SK-N-SH treated with all-trans-retinoic acid at 6 μM for 48 hours (cell line): ENCODE measurements around the gene MARVELD1.

Source experiments
- ATAC-seq: fragments of 200-7000 bp; cut with Tn5 transposase; 3 replicates; pipeline ENCODE4 v1.9.1; 2020; ENCODE audit warnings: mild to moderate bottlenecking, moderate library complexity
- ARNTL ChIP-seq: fragments of 450-650 bp; formaldehyde crosslinking; IDR thresholded peaks from 2 replicates; pipeline ENCODE4 v1.5.0; 2020; ENCODE audit warnings: low read depth, mild to moderate bottlenecking, moderate library complexity, borderline replicate concordance
- BACH2 ChIP-seq: fragments of 250-450 bp; sonication (Bioruptor Pico); IDR thresholded peaks from 2 replicates; pipeline ENCODE4 v1.9.0; 2021; ENCODE audit warnings: mild to moderate bottlenecking, borderline replicate concordance
- CREB5 ChIP-seq: fragments of 250-450 bp; sonication (Bioruptor Pico); IDR thresholded peaks from 2 replicates; pipeline ENCODE4 v1.5.1; 2020; ENCODE audit warnings: low read depth, mild to moderate bottlenecking, moderate library complexity
- CSDC2 ChIP-seq: fragments of 250-450 bp; sonication (Bioruptor Pico); IDR thresholded peaks from 2 replicates; pipeline ENCODE4 v1.5.0; 2020; ENCODE audit warnings: mild to moderate bottlenecking, moderate library complexity
- CSRNP3 ChIP-seq: fragments of 250-450 bp; sonication (Bioruptor Pico); IDR thresholded peaks from 2 replicates; pipeline ENCODE4 v1.5.1; 2021; ENCODE audit warnings: mild to moderate bottlenecking, moderate library complexity
- ESRRG ChIP-seq: fragments of 250-450 bp; sonication (Bioruptor Pico); IDR thresholded peaks from 2 replicates; pipeline ENCODE4 v1.6.1; 2021; ENCODE audit warnings: mild to moderate bottlenecking
- GLIS3 ChIP-seq: fragments of 250-450 bp; sonication (Bioruptor Pico); IDR thresholded peaks from 2 replicates; pipeline ENCODE4 v1.5.0; 2020; ENCODE audit warnings: mild to moderate bottlenecking, moderate library complexity
- ISL1 ChIP-seq: fragments of 250-450 bp; sonication (Bioruptor Pico); IDR thresholded peaks from 2 replicates; pipeline ENCODE4 v2.1.2; 2022; ENCODE audit warnings: mild to moderate bottlenecking, moderate library complexity
- OSR1 ChIP-seq: fragments of 250-450 bp; sonication (Bioruptor Pico); IDR thresholded peaks from 2 replicates; pipeline ENCODE4 v1.8.0; 2022; ENCODE audit warnings: moderate library complexity, mild to moderate bottlenecking, inconsistent platforms
- PATZ1 ChIP-seq: fragments of 250-450 bp; sonication (Bioruptor Pico); IDR thresholded peaks from 2 replicates; pipeline ENCODE4 v1.8.0; 2020; ENCODE audit warnings: mild to moderate bottlenecking, moderate library complexity, borderline replicate concordance
- PPARA ChIP-seq: fragments of 250-450 bp; sonication (Bioruptor Pico); IDR thresholded peaks from 2 replicates; pipeline ENCODE4 v1.5.0; 2020; ENCODE audit warnings: mild to moderate bottlenecking, borderline replicate concordance
- RARB ChIP-seq: fragments of 250-450 bp; sonication (Bioruptor Pico); IDR thresholded peaks from 2 replicates; pipeline ENCODE4 v1.8.0; 2021; ENCODE audit warnings: mild to moderate bottlenecking, moderate library complexity
- SNAI2 ChIP-seq: fragments of 250-450 bp; sonication (Bioruptor Pico); IDR thresholded peaks from 2 replicates; pipeline ENCODE4 v1.5.0; 2020; ENCODE audit warnings: mild to moderate bottlenecking, moderate library complexity
- TCF4 ChIP-seq: fragments of 250-450 bp; sonication (Bioruptor Pico); IDR thresholded peaks from 2 replicates; pipeline ENCODE4 v1.8.0; 2021; ENCODE audit warnings: mild to moderate bottlenecking, moderate library complexity, borderline replicate concordance
- TOX ChIP-seq: fragments of 250-450 bp; sonication (Bioruptor Pico); IDR thresholded peaks from 2 replicates; pipeline ENCODE4 v1.8.0; 2021; ENCODE audit warnings: mild to moderate bottlenecking, moderate library complexity, borderline replicate concordance
- TSHZ2 ChIP-seq: fragments of 250-450 bp; sonication (Bioruptor Pico); IDR thresholded peaks from 2 replicates; pipeline ENCODE4 v1.5.0; 2020; ENCODE audit warnings: mild to moderate bottlenecking, moderate library complexity
- ZC3H10 ChIP-seq: fragments of 250-450 bp; sonication (Bioruptor Pico); IDR thresholded peaks from 2 replicates; pipeline ENCODE4 v1.5.1; 2021; ENCODE audit warnings: mild to moderate bottlenecking, moderate library complexity
- ZFP3 ChIP-seq: fragments of 250-450 bp; sonication (Bioruptor Pico); IDR thresholded peaks from 2 replicates; pipeline ENCODE4 v1.5.0; 2020; ENCODE audit warnings: mild to moderate bottlenecking, moderate library complexity
- ZFP30 ChIP-seq: fragments of 450-650 bp; formaldehyde crosslinking; IDR thresholded peaks from 2 replicates; pipeline ENCODE4 v1.5.0; 2022; ENCODE audit warnings: mild to moderate bottlenecking, moderate library complexity
- ZNF565 ChIP-seq: fragments of 450-650 bp; formaldehyde crosslinking; conservative IDR thresholded peaks from 2 replicates; pipeline ENCODE4 v1.5.0; 2020; ENCODE audit warnings: low read depth, mild to moderate bottlenecking, moderate library complexity
- ZNF70 ChIP-seq: fragments of 450-650 bp; formaldehyde crosslinking; IDR thresholded peaks from 2 replicates; pipeline ENCODE4 v1.5.0; 2020; ENCODE audit warnings: mild to moderate bottlenecking, moderate library complexity
- ZNF8 ChIP-seq: fragments of 450-650 bp; formaldehyde crosslinking; IDR thresholded peaks from 2 replicates; pipeline ENCODE4 v1.5.0; 2020; ENCODE audit warnings: mild to moderate bottlenecking, moderate library complexity

MARVELD1 gene

GRCh38 chr10:97705006-97705670, 8.4 kb upstream of the MARVELD1 start:
- TF ChIP-seq GLIS3 (CRISPR knock-in tag) (no peak), RARB (CRISPR knock-in tag) (no peak), ISL1 (CRISPR knock-in tag) (no peak), CREB5 (CRISPR knock-in tag) (no peak), OSR1 (CRISPR knock-in tag) (no peak), ZFP3 (no peak), TSHZ2 (CRISPR knock-in tag) (no peak), ZFP30 (CRISPR knock-in tag) (no peak), ESRRG (CRISPR knock-in tag) (no peak), PPARA (CRISPR knock-in tag) (no peak), ARNTL (CRISPR knock-in tag) (no peak), TCF4 (no peak), ZC3H10 (CRISPR knock-in tag) (no peak), CSRNP3 (no peak), ZNF70 (CRISPR knock-in tag) (no peak), CSDC2 (CRISPR knock-in tag) (no peak), ZNF565 (CRISPR knock-in tag) (no peak), ZNF8 (CRISPR knock-in tag) (no peak), BACH2 (CRISPR knock-in tag) (no peak), SNAI2 (CRISPR knock-in tag) (no peak)
- ATAC-seq = no peak

GRCh38 chr10:97707134-97707861, 6.2 kb upstream of the MARVELD1 start:
- no peak for ATAC-seq
- TF ChIP-seq CREB5 (CRISPR knock-in tag) (no peak), CSRNP3 (no peak), TSHZ2 (CRISPR knock-in tag) (no peak), PPARA (CRISPR knock-in tag) (no peak), TOX (CRISPR knock-in tag) (no peak), BACH2 (CRISPR knock-in tag) (no peak), ZFP30 (CRISPR knock-in tag) (no peak), ZFP3 (no peak), ZNF8 (CRISPR knock-in tag) (no peak), RARB (CRISPR knock-in tag) (no peak), ESRRG (CRISPR knock-in tag) (no peak), SNAI2 (CRISPR knock-in tag) (no peak), ZNF565 (CRISPR knock-in tag) (no peak), PATZ1 (CRISPR knock-in tag) (no peak)
